RKO (cell line): ENCODE measurements around the gene NFATC1.

Experiments
- DNase-seq: peaks from one replicate; pipeline ENCODE4 v3.0.0-alpha.2; 2016; ENCODE audit warnings: low spot score

The NFATC1 gene

GRCh38 chr18:79458131-79458838 lies 62.6 kb downstream of the NFATC1 start:
- peak; percentile 1 for DNase-seq

- no peak for DNase-seq
Observed at GRCh38 chr18:79458917-79459803, 63.4 kb downstream of the NFATC1 start.

GRCh38 chr18:79459946-79460480 lies 64.3 kb downstream of the NFATC1 start:
- DNase-seq: no peak

- DNase-seq: no peak
Observed at GRCh38 chr18:79460481-79461300, 65.0 kb downstream of the NFATC1 start.

GRCh38 chr18:79461627-79462026 lies 65.9 kb downstream of the NFATC1 start:
- DNase-seq: no peak

GRCh38 chr18:79463424-79463960 lies 67.8 kb downstream of the NFATC1 start:
- DNase-seq: no peak

GRCh38 chr18:79465392-79465991 lies 69.8 kb downstream of the NFATC1 start:
- DNase-seq: no peak

GRCh38 chr18:79466591-79466990 lies 70.9 kb downstream of the NFATC1 start:
- DNase-seq: no peak

- no peak for DNase-seq
Observed at GRCh38 chr18:79467126-79467525, 71.4 kb downstream of the NFATC1 start.

- no peak for DNase-seq
Observed at GRCh38 chr18:79468119-79468789, 72.5 kb downstream of the NFATC1 start.

GRCh38 chr18:79469309-79469708 lies 73.6 kb downstream of the NFATC1 start:
- no peak for DNase-seq

GRCh38 chr18:79469751-79470505 lies 74.2 kb downstream of the NFATC1 start:
- DNase-seq: no peak

GRCh38 chr18:79470547-79470946 lies 74.8 kb downstream of the NFATC1 start:
- DNase-seq: no peak

- no peak for DNase-seq
Observed at GRCh38 chr18:79471046-79471445, 75.3 kb downstream of the NFATC1 start.

GRCh38 chr18:79471597-79471996 lies 75.9 kb downstream of the NFATC1 start:
- no peak for DNase-seq

GRCh38 chr18:79472176-79472575 lies 76.4 kb downstream of the NFATC1 start:
- DNase-seq: no peak

- no peak for DNase-seq
Observed at GRCh38 chr18:79472946-79473345, 77.2 kb downstream of the NFATC1 start.

- no peak for DNase-seq
Observed at GRCh38 chr18:79476031-79476917, 80.5 kb downstream of the NFATC1 start.

- no peak for DNase-seq
Observed at GRCh38 chr18:79476918-79477571, 81.3 kb downstream of the NFATC1 start.
